Brain microvascular endothelial cell (primary cell): Measurements from ENCODE around the gene ETS1.

Source experiments
- DNase-seq: peaks from one replicate; pipeline ENCODE4 v3.0.0-alpha.2; 2020
- H3K27ac ChIP-seq: fragments of 250-450 bp; sonication (Bioruptor Pico); 2 replicates; pipeline ENCODE4 v1.5.1; 2020; ENCODE audit warnings: mild to moderate bottlenecking, moderate library complexity
- H3K27me3 ChIP-seq: fragments of 250-450 bp; sonication (Bioruptor Pico); replicated peaks from 2 replicates; pipeline ENCODE4 v1.5.1; 2020; ENCODE audit warnings: mild to moderate bottlenecking
- H3K36me3 ChIP-seq: fragments of 250-450 bp; sonication (Bioruptor Pico); replicated peaks from 2 replicates; pipeline ENCODE4 v1.5.1; 2020; ENCODE audit warnings: mild to moderate bottlenecking
- H3K4me3 ChIP-seq: 2 replicates; pipeline ENCODE4 v1.5.1; 2011; ENCODE audit warnings: low read depth, mild to moderate bottlenecking, control low read depth, low read length, moderate library complexity
- CTCF ChIP-seq: IDR thresholded peaks from 2 replicates; pipeline ENCODE4 v1.5.1; 2011; ENCODE audit warnings: low read depth, mild to moderate bottlenecking, moderate library complexity, low read length, control low read depth, inconsistent platforms; ENCODE audit errors: missing control alignments
- in situ Hi-C: cut with HindIII; loops from 2 replicates; pipeline ENCODE4 v1.10.0; 2017; ENCODE audit warnings: low sequenced_read_pairs, low pct_ligation_motif_present

ETS1 gene

GRCh38 chr11:128411150-128411549 is 176.2 kb downstream of the ETS1 start:
- H3K4me3 ChIP-seq: no peak overlapping the region
- no peaks in the 10 kb centered on the region for H3K36me3 ChIP-seq
- in situ Hi-C loops: no loop called here
- no peak for DNase-seq
- H3K27me3 ChIP-seq: no peaks in the 10 kb centered on the region
- H3K27ac ChIP-seq: no peak overlapping the region
- TF ChIP-seq CTCF: no peak

DNA sequence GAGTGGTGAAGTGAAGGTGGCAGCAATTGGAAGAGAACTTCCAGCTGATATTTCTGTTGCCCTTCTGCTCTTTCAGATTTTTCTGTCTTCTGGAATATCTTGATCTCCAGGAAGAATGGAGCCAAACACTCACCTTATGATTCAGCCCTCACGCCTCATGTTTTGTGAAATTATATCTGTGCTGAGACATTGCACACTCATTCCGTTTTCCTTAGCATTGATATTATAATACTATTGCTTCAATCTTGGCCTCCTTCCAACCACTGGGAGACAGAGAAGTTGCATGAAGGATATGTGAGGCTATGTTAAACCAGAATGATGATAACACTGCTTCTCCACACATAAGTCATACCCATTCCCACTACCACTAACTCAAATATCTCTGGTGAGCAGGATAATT is 177.9 kb downstream of the ETS1 start:
- Histone ChIP-seq H3K27ac (peak overlapping the region; percentile 26), H3K27me3 (no peaks in the 10 kb centered on the region), H3K4me3 (no peak overlapping the region), H3K36me3 (no peaks in the 10 kb centered on the region)
- peak; percentile 88 for DNase-seq
- TF ChIP-seq CTCF: no peak
- in situ Hi-C loops: no loop called here
